ENCODE measurements around the gene NCKAP5. TPM values are rescaled to one million over a fixed set of nuclear protein-coding genes. Genes with fewer than 3 reads are reported as not detected.

NCKAP5 gene
- total and polyA plus RNA-seq, 2 donors (not counting 1 experiment from before 2014, with no cell fraction given): not detected

GRCh38 chr2:133605011-133605765, 36.9 kb upstream of the NCKAP5 start:
- Histone ChIP-seq H3K4me3 (ENCODE audit: control extremely low read depth in 1 of 5, extremely low read depth in 1 of 5, insufficient read depth in 1 of 5, low read depth in 2 of 5, low read length in 4 of 5) (no peak overlapping the region), H3K79me2 (ENCODE audit: control insufficient read depth, insufficient read depth, low read length) (no peaks in the 10 kb centered on the region), H4K20me1 (ENCODE audit: control insufficient read depth, insufficient read depth, low read length, poor library complexity, severe bottlenecking) (no peaks in the 10 kb centered on the region), H3K9me3 (ENCODE audit: control extremely low read depth in 1 of 3, control insufficient read depth in 2 of 3, insufficient read depth in 1 of 3, low read length in 2 of 3) (peaks cover 0 to 5% (median 0%) of the 10 kb centered on the region in 3 donors), H3K4me1 (ENCODE audit: control insufficient read depth in 2 of 2, insufficient read depth in 2 of 2, low read length in 2 of 2) (no peaks in the 10 kb centered on the region), H3K27me3 (replicated peaks in 1 of 4; ENCODE audit: control extremely low read depth in 1 of 4, control insufficient read depth in 3 of 4, insufficient read depth in 4 of 4, low read length in 3 of 4) (peaks cover 0 to 2% (median 0%) of the 10 kb centered on the region in 4 experiments), H3K36me3 (replicated peaks in 1 of 2; ENCODE audit: control extremely low read depth in 1 of 2, control insufficient read depth in 1 of 2, extremely low read depth in 1 of 2, insufficient read depth in 2 of 2, low read length in 1 of 2) (no peaks in the 10 kb centered on the region), H2AFZ (ENCODE audit: insufficient read depth, low read depth, low read length, poor library complexity, severe bottlenecking) (no peak overlapping the region), H3K4me2 (replicated peaks; ENCODE audit: low read depth, low read length, poor library complexity, severe bottlenecking) (no peak overlapping the region), H3K27ac (ENCODE audit: low read length in 2 of 2) (no peak overlapping the region), H3K9ac (ENCODE audit: low read length) (no peak overlapping the region)
- H3K9me3 Mint-ChIP-seq (ENCODE audit: insufficient read depth): no peaks in the 10 kb centered on the region
- TF ChIP-seq EZH2 (IDR thresholded peaks at IDR 0.05; ENCODE audit: borderline replicate concordance, insufficient read depth, low read depth, low read length, poor library complexity, severe bottlenecking) (no peak), CTCF (IDR thresholded peaks at IDR 0.05) (no peak)
- H3K27ac Mint-ChIP-seq: no peak overlapping the region
- no peak for ATAC-seq (ENCODE audit: low read depth)
- no peaks in the 10 kb centered on the region for H3K4me1 Mint-ChIP-seq
- no peak for DNase-seq
- H3K4me3 Mint-ChIP-seq: no peak overlapping the region
- intact Hi-C loops (cut with micrococcal nuclease): no loop called here
- H3K27me3 Mint-ChIP-seq: peaks cover 13% of the 10 kb centered on the region
- ChIA-PET CTCF (no interaction called here), POLR2A (no interaction called here)
- WGBS (ENCODE audit: insufficient coverage): 39% methylated on average over 4 of the region's 7 CpGs

- POLR2A ChIA-PET: no interaction called here
- Histone ChIP-seq H3K27me3 (replicated peaks in 1 of 4; ENCODE audit: control extremely low read depth in 1 of 4, control insufficient read depth in 3 of 4, insufficient read depth in 4 of 4, low read length in 3 of 4) (no peaks in the 10 kb centered on the region), H4K20me1 (ENCODE audit: control insufficient read depth, insufficient read depth, low read length, poor library complexity, severe bottlenecking) (no peaks in the 10 kb centered on the region), H3K9me3 (ENCODE audit: control extremely low read depth in 1 of 3, control insufficient read depth in 2 of 3, insufficient read depth in 1 of 3, low read length in 2 of 3) (peaks cover 0 to 5% (median 0%) of the 10 kb centered on the region in 3 donors), H3K9ac (ENCODE audit: low read length) (no peak overlapping the region), H3K4me2 (replicated peaks; ENCODE audit: low read depth, low read length, poor library complexity, severe bottlenecking) (no peak overlapping the region), H3K4me1 (ENCODE audit: control insufficient read depth in 2 of 2, insufficient read depth in 2 of 2, low read length in 2 of 2) (no peaks in the 10 kb centered on the region), H2AFZ (ENCODE audit: insufficient read depth, low read depth, low read length, poor library complexity, severe bottlenecking) (no peak overlapping the region), H3K27ac (ENCODE audit: low read length in 2 of 2) (no peak overlapping the region), H3K79me2 (ENCODE audit: control insufficient read depth, insufficient read depth, low read length) (no peaks in the 10 kb centered on the region), H3K4me3 (ENCODE audit: control extremely low read depth in 1 of 5, extremely low read depth in 1 of 5, insufficient read depth in 1 of 5, low read depth in 2 of 5, low read length in 4 of 5) (no peak overlapping the region), H3K36me3 (replicated peaks in 1 of 2; ENCODE audit: control extremely low read depth in 1 of 2, control insufficient read depth in 1 of 2, extremely low read depth in 1 of 2, insufficient read depth in 2 of 2, low read length in 1 of 2) (no peaks in the 10 kb centered on the region)
- no peaks in the 10 kb centered on the region for H3K9me3 Mint-ChIP-seq (ENCODE audit: insufficient read depth)
- WGBS (ENCODE audit: insufficient coverage): 95% methylated on average over 10 of the region's 10 CpGs
- H3K4me3 Mint-ChIP-seq: no peak overlapping the region
- CTCF ChIA-PET: no interaction called here
- no peaks in the 10 kb centered on the region for H3K4me1 Mint-ChIP-seq
- DNase-seq (no peak), ATAC-seq (ENCODE audit: low read depth) (no peak)
- H3K27me3 Mint-ChIP-seq: peaks cover 6% of the 10 kb centered on the region
- no peak overlapping the region for H3K27ac Mint-ChIP-seq
- no peak for TF ChIP-seq EZH2 (IDR thresholded peaks at IDR 0.05; ENCODE audit: borderline replicate concordance, insufficient read depth, low read depth, low read length, poor library complexity, severe bottlenecking)
- TF ChIP-seq CTCF (IDR thresholded peaks at IDR 0.05): no peak
- intact Hi-C loops (cut with micrococcal nuclease): no loop called here
Measured at GRCh38 chr2:133603109-133603508, 34.8 kb upstream of the NCKAP5 start.
